WERI-Rb-1 (cell line): ENCODE measurements around the gene YARS2.
A peak's percentile ranks its signal among the peaks of the same experiment; 100 is the strongest.

ENCODE experiments used
- DNase-seq: peaks from one replicate; pipeline ENCODE4 v3.0.0-alpha.2; 2020
- H3K27ac ChIP-seq: fragments of 250-450 bp; sonication (Bioruptor Pico); 2 replicates; pipeline ENCODE4 v1.5.1; 2020; ENCODE audit warnings: mild to moderate bottlenecking, moderate library complexity
- H3K27me3 ChIP-seq: fragments of 250-450 bp; sonication (Bioruptor Pico); 2 replicates; pipeline ENCODE4 v1.5.1; 2021; ENCODE audit warnings: mild to moderate bottlenecking, low read depth, moderate library complexity; ENCODE audit not compliant: insufficient read depth, severe bottlenecking
- H3K36me3 ChIP-seq: fragments of 250-450 bp; sonication (Bioruptor Pico); 2 replicates; pipeline ENCODE4 v1.5.1; 2020; ENCODE audit warnings: mild to moderate bottlenecking, moderate library complexity
- H3K4me3 ChIP-seq: 2 replicates; pipeline ENCODE4 v1.5.1; 2011; ENCODE audit warnings: low read depth, mild to moderate bottlenecking, control low read depth, low read length
- H3K9me3 ChIP-seq: fragments of 250-450 bp; sonication (Bioruptor Pico); 2 replicates; pipeline ENCODE4 v1.5.1; 2021; ENCODE audit warnings: mild to moderate bottlenecking, moderate library complexity; ENCODE audit not compliant: severe bottlenecking
- TF ChIP-seq, protein P1 (sequence below): IDR thresholded peaks from 2 replicates; pipeline ENCODE4 v1.5.1; 2011; ENCODE audit warnings: low read depth, mild to moderate bottlenecking, control low read depth, inconsistent platforms, low read length

YARS2 gene

DNA sequence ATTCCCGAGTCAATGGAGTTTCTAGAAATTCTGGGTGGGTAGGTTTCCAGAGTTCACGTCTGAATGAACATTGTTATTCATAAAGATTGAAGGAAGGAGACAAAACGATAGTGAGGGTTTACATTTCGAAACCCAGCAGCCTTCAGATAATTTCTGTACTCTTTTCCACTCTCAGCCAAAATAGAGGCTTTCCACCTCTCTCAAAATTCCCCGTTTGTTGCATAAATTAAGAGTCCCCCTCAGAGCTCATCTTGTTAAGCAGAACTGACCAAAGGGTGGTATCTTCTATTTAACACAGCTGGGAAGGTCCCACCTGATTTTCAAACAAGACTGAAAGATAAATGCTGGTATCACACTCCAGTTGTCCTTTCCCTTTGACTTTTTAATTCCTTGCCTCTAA lies 21.5 kb upstream of the YARS2 start:
- no peaks in the 10 kb centered on the region for H3K36me3 ChIP-seq
- H3K4me3 ChIP-seq: no peak overlapping the region
- H3K9me3 ChIP-seq: no peaks in the 10 kb centered on the region
- no peak for DNase-seq
- H3K27me3 ChIP-seq: no peaks in the 10 kb centered on the region
- H3K27ac ChIP-seq: no peak overlapping the region
- TF ChIP-seq, protein P1, sequence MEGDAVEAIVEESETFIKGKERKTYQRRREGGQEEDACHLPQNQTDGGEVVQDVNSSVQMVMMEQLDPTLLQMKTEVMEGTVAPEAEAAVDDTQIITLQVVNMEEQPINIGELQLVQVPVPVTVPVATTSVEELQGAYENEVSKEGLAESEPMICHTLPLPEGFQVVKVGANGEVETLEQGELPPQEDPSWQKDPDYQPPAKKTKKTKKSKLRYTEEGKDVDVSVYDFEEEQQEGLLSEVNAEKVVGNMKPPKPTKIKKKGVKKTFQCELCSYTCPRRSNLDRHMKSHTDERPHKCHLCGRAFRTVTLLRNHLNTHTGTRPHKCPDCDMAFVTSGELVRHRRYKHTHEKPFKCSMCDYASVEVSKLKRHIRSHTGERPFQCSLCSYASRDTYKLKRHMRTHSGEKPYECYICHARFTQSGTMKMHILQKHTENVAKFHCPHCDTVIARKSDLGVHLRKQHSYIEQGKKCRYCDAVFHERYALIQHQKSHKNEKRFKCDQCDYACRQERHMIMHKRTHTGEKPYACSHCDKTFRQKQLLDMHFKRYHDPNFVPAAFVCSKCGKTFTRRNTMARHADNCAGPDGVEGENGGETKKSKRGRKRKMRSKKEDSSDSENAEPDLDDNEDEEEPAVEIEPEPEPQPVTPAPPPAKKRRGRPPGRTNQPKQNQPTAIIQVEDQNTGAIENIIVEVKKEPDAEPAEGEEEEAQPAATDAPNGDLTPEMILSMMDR: no peak

DNA sequence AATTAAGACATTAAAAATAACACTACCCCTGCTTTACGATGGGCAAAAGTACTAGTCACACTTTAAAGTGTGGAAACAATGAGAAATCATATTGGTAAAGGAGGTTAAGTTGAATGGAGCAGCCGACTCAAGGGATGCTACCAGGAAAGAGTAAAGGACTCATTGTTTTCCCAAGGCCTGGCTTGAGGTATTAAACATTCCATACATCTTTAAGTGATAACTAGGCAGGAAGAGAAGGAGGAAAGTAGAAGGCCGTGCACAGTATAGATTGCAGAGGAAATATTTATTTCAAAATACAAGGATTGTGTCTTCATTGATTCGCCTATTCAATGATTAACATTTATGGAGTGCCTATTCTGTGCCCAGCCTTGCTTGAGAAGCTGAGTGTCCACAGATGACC lies 20.6 kb upstream of the YARS2 start:
- Histone ChIP-seq H3K9me3 (no peaks in the 10 kb centered on the region), H3K4me3 (no peak overlapping the region), H3K36me3 (no peaks in the 10 kb centered on the region), H3K27ac (no peak overlapping the region), H3K27me3 (no peaks in the 10 kb centered on the region)
- TF ChIP-seq, protein P1: no peak
- no peak for DNase-seq

DNA sequence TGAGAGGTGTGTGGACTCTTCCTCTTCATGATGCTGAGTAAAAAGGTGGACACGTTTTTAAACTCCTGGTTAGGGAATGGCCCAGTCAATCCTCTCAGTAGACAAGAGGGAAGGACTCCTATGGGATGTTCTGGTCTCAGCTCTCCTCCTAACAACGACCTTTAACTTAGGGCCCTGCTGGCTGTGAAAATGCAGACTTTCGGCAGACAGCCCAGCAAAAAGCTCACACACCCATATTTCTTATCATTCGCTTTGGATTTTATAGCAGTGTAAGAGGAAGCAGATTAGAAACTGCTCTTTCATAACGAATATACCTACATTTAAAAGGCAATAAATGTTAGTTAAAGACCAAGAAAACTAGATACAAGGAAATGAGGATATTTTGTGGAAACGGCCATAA lies 18.0 kb upstream of the YARS2 start:
- H3K9me3 ChIP-seq: no peaks in the 10 kb centered on the region
- no peak overlapping the region for H3K27ac ChIP-seq
- H3K36me3 ChIP-seq: no peaks in the 10 kb centered on the region
- DNase-seq: no peak
- no peaks in the 10 kb centered on the region for H3K27me3 ChIP-seq
- no peak overlapping the region for H3K4me3 ChIP-seq
- TF ChIP-seq, protein P1: no peak

DNA sequence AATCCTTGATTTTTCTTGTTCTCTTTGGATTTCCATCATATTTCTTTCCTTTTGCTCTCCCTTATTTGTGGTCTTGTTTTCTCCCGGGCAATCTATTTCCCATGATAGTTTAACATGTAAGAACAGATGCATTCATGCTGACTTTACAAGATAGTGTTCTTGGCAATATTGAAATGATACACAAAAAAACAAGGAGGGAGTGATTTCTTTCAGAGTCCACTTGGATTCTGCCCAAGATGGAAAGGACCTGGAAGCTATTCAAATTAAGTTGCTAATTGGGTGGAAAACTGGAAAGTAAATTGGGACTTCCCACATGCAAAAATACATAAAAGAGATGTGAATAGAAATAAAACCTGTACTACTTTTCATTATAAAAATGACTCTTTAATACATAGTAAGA lies 14.4 kb upstream of the YARS2 start:
- no peak overlapping the region for H3K4me3 ChIP-seq
- H3K9me3 ChIP-seq: no peaks in the 10 kb centered on the region
- H3K27ac ChIP-seq: no peak overlapping the region
- no peaks in the 10 kb centered on the region for H3K27me3 ChIP-seq
- TF ChIP-seq, protein P1: no peak
- no peaks in the 10 kb centered on the region for H3K36me3 ChIP-seq
- DNase-seq: no peak

DNA sequence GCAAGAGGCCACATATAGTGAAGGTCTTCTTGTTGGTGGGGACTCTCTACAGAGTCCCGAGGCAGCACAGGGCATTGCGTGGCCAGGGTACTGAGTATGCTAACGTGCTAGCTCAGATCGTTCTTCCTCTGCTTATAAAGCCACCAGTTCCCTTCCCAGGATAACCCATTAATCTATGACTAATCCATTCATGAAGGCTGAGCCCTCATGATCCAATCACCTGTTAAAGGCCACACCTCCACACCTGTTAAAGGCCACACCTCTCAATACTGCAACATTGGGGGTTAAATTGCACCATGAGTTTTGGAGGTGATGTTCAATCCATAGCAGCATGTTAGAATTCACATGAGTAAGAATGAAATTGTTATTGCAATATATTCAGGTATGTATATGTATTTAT lies 12.8 kb upstream of the YARS2 start:
- Histone ChIP-seq H3K36me3 (no peaks in the 10 kb centered on the region), H3K27me3 (no peaks in the 10 kb centered on the region), H3K27ac (no peak overlapping the region), H3K9me3 (no peaks in the 10 kb centered on the region), H3K4me3 (no peak overlapping the region)
- TF ChIP-seq, protein P1: no peak
- peak; percentile 9 for DNase-seq

DNA sequence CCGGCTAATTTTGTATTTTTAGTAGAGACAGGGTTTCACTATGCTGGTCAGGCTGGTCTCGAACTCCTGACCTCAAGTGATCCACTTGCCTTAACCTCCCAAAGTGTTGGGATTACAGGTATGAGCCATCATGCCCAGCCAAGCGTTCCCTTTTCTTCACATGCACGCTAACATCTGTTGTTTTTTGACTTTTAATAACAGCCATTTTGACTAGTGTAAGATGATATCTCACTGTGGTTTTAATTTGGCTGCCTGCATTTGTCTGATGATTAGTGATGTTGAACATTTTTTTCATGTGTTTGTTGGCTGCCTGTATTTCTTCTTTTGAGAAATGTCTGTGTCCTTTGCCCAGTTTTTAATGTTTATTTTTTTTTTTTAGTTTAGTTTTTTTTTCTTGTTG lies 10.2 kb upstream of the YARS2 start:
- no peaks in the 10 kb centered on the region for H3K27me3 ChIP-seq
- H3K27ac ChIP-seq: no peak overlapping the region
- DNase-seq: no peak
- TF ChIP-seq, protein P1: no peak
- no peaks in the 10 kb centered on the region for H3K36me3 ChIP-seq
- no peaks in the 10 kb centered on the region for H3K9me3 ChIP-seq
- no peak overlapping the region for H3K4me3 ChIP-seq
